ENCODE measurements around the gene MYO19.

DNA sequence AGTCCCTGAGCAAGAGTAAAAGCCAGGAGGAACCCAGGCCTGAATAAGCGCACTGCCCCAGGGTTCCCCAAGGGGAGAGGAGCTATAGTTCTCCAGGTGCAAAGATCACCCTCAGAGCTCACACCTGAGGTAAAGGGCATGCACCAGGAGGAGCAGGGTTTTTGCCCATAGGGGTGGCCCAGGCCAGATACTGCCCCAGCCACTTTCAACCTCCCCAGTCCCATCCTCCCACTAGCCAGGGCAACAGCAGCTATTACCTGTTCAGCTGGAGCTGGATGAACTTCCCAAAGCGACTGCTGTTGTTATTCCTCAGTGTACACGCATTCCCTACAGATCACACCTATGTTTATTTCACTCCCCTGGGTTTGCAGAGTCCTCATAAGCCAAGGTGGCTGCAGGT lies 19.8 kb downstream of the MYO19 start:
- TF ChIP-seq ZNF768 (tag by site-specific recombination; IDR thresholded peaks at IDR 0.05) = no peak
- TF ChIP-seq, protein P1, sequence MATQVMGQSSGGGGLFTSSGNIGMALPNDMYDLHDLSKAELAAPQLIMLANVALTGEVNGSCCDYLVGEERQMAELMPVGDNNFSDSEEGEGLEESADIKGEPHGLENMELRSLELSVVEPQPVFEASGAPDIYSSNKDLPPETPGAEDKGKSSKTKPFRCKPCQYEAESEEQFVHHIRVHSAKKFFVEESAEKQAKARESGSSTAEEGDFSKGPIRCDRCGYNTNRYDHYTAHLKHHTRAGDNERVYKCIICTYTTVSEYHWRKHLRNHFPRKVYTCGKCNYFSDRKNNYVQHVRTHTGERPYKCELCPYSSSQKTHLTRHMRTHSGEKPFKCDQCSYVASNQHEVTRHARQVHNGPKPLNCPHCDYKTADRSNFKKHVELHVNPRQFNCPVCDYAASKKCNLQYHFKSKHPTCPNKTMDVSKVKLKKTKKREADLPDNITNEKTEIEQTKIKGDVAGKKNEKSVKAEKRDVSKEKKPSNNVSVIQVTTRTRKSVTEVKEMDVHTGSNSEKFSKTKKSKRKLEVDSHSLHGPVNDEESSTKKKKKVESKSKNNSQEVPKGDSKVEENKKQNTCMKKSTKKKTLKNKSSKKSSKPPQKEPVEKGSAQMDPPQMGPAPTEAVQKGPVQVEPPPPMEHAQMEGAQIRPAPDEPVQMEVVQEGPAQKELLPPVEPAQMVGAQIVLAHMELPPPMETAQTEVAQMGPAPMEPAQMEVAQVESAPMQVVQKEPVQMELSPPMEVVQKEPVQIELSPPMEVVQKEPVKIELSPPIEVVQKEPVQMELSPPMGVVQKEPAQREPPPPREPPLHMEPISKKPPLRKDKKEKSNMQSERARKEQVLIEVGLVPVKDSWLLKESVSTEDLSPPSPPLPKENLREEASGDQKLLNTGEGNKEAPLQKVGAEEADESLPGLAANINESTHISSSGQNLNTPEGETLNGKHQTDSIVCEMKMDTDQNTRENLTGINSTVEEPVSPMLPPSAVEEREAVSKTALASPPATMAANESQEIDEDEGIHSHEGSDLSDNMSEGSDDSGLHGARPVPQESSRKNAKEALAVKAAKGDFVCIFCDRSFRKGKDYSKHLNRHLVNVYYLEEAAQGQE (tag by site-specific recombination; IDR thresholded peaks at IDR 0.05) = no peak
- TF ChIP-seq REPIN1 (tag by site-specific recombination; IDR thresholded peaks at IDR 0.05; ENCODE audit: low read depth) = no peak

All from HEK293 (cell line).